CD4-positive, alpha-beta T cell treated with Interleukin-2 at 100 ng/mL for 4 hours (primary cell): ENCODE results near the gene COPS8.

Source experiments
- DNase-seq: peaks from one replicate; pipeline ENCODE4 v3.0.0-alpha.2; 2020; ENCODE audit warnings: low spot score

The COPS8 gene

DNA sequence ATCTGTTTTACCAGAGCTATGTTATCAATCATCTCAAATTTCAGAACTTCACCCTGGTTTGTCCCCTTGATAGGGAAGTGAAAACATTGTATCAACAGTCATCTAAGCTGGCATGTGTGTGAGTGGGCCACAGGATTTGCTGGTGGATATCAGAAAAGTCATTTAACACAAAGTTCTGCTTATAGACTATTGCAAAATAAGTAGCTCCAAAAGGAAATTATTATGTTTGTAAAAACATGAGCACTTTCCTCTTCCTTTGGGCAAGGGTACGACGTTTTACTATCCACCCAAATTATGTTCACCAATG is 20.7 kb upstream of the COPS8 start:
- DNase-seq = no peak

DNA sequence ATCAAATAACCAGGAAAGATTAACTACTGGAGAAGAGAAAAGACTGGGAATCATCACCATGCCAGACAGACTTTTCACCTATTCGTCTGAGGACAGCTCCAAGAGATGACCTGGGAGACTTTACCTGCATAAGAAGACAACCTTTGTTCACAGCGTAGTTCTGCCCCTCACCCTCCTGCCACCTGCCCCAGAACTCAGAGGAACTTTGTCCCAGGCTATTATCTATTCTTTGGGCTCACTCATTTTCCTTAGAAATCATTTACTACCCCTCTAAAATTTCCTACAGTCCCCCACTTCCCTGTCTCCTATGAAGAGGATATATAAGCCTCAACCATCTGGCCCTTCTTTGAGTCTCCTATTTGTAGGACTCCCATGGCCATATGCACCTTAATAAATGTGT is 19.3 kb upstream of the COPS8 start:
- no peak for DNase-seq

DNA sequence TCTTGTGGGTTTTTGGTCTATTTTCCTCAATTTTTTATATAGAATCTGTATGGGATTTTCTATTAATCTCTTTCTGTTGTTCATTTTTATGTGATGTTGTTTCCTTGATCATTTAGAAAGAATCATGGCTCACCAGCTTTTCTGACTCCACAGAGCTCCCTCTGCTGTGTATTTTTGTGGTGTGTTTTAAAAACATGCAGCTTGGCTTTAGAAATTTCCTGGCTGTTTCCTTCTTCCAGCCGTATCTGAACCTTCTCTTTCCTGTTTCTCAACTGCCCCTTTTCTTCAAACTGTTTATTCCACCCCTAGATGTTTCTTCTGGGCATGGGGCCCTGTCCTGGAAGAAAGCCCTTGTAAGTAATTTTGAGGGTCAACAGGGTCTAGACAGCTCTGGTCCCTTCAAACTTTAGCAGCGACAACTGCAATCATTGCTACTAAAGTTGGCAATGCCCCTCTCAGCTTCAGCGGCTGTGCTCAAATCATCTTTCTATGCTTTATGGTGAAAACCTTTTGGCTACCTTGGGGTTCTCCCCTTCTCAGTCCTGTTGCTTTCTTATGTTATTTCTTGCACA is 17.6 kb upstream of the COPS8 start:
- no peak for DNase-seq

DNA sequence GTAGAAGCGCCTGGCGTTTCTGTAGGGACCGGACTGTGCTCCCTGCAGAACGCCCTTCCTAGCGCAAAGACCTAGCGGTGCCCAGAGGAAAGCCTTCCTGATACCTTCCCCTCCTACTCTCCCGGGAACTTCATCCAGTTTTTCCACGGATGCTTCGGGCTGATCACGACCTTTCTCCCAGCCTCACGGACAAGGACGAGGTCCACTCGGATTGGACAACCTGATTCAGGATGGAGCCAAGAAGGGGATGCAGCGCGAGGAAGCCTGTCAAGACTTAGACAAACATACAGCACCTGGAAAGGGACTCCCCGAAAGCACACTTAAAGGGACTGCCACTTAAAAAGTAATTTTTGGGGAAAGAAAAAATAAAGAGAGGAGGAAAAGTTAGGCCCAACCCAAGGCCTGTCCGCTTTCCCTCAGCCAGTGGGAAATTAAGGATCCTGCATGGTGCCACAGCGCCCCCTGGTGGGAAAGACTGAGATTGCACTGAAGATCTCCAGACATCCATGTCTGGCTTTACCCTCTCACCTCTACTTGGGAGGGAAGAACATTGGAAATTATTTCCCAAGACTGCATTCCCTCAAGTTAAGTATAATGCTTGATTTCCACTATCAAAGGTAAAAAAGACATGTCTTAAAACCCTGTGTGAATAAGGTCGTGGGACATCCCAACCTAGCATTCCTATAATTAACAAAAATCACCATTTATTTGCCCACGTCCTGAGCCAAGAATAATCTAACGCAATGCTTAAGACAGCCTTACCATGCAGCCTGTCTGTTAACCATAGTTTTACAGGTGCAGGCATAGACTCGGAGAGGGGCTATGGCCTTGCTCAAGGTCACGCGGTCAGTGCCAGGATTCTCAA is 13.4 kb upstream of the COPS8 start:
- DNase-seq = peak; percentile 68

DNA sequence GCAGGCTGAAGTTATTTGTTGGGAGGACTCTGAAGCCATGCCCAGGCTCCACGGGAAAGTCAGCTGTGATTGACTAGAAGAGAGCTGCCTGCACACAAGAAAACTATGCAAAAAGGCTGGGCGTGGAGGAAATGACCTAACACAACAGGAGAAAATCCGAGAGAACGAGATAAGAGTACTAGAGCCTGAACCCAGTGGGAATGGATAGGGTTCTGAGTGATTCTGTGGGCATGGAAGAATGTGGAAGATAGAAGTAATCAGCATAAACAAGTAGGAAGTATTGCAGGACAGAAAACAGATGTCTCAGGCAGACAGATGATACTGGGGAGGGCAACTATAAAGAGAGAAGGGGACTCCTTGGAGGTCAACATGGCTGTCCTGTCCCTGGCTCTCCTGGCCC is 12.1 kb upstream of the COPS8 start:
- DNase-seq = no peak

DNA sequence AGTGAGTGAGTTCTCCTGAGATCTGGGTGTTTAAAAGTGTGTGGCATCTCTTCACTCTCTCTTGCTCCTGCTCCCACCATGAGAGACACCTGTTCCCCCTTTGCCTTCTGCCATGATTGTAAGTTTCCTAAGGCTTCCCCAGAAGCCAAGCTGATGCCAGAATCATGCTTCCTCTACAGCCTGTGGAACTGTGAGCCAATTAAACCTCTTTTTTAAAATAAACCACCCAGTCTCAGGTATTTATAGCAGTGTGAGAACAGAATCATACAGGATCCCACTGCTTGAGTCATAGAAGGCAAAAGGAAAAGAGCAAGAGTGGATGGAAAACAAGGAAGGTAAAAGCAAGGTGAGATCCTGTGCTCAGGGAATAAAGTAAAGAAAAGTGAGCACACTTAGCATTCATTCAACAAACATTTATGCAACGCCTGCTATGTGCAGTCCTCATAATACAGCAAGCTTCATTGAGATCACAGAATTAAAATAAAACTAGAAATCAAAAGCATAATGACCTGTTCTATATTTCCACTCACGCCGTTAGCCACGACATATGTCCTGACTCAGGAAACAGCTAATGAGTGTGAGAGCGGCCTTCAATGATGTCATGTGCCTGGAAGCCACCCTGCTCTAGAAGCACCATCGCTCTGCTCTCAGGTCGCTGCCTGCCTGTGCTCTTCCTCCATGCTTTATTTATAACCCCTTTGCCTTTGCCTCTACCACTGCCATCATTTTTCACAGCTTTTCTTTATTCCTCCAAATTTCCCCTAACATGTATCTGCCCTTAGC is 11.3 kb upstream of the COPS8 start:
- no peak for DNase-seq

DNA sequence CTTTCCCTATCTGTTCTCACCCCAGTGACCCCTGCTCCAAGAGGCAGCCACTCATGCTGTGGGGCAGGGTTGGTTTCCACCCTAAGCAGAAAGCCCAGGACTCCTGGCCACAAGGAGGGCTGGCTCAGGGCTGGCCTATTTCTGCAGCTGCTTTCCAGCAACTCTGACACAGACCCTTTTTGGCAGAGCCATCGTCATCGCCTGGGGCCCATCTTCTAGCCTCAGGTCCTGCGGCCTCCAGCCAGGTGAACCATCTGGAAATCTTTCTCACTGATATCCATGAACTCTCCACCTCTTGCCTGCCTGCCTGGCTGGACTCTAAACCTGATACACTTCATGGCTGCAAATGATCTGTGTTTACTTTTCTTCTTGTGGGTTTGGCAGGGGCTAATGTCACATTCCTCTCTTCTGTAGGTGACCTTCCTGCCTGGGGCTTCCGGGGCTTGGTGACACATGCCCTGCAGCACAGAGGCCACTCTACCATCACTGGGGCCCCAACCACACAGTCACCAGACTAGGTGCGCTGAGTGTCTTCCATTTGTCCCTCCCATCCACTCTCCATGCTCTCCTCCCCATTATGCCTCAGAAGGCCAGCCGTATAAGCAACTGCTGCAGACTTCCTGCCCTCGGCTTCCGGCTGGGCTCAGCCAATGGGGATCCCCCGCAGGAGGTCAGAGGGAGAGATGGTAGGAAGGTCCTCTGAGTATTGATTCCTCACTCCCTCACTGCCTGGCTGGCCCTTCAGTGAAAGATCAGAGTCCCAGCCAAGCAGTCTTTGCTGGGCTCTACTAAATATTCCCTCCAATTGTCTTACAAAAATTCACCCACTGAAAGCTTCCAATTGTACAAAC is 9.7 kb upstream of the COPS8 start:
- DNase-seq = no peak

DNA sequence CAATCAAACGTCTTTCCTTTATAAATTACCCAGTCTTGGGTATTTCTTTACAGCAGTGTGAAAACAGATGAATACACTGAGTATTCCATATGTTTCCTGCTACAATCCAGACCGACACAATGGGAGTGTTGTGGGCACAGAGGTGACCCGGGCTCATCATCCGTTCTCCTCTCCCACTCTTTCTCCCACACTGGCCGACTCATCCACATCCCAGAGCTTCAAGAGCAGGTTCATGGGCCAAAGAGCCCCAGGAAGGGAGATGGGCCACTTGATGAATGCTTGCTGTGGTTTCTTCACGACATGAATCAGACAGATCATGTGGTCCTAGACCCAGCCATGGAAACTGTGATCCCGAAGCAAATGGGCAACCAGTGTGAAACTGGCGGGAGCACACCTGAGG is 4.1 kb upstream of the COPS8 start:
- DNase-seq = no peak

DNA sequence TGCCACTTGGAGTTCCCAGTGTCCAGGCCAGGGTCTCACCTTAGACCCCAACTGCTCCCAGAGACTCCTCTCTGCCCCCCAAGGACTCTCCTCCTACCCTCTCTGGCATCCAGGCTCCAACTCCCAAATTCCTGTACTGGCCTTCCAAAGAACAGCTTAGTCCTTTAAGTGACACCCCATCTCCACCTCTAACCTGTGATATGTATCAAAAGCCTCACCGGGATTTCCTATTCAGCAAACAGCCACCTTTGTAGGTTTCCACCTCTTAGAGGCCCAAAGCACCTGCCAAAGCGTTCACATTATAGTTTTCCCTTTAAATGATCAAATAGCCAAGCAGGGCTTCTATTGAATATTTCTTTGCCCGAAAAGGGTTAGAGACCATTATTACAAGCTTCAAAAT is 2.7 kb upstream of the COPS8 start:
- DNase-seq = no peak

DNA sequence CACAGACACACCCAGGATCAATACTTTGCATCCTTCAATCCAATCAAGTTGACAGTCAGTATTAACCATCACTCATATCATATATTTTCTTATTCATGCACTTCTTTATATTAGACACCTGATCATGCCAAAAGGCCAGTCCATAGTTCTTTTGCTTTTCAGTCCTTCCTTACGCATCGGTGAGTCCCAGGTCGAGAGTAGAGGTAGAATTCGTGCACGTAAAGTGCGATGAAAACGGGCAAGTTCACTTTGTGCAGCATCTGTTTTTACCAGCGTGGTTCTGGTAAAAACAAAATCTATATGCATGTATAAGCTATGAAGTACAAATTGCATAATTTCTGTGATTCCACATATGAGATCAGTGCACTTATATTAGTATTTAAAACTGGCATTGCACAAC is 1.2 kb upstream of the COPS8 start:
- DNase-seq = no peak

DNA sequence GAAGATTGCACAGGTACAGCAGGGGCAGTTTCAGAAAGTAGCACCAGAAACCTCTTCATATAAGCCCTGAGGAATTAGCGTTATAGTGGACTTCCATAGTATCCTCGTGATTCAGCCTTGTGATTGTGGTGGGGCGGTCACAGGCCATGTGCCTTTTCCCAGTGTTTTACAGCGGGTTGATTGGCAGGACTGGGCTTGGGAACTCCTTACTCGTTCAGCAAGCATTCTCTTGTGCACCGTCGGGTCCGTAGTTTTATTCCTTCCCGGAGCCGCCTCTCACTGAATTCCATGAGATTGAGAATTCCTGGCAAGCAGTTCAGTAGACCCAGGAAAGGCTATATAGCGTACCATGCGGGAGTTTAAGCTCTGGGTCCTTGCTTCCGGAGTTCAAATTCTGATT is 5.2 kb downstream of the COPS8 start:
- DNase-seq = no peak

DNA sequence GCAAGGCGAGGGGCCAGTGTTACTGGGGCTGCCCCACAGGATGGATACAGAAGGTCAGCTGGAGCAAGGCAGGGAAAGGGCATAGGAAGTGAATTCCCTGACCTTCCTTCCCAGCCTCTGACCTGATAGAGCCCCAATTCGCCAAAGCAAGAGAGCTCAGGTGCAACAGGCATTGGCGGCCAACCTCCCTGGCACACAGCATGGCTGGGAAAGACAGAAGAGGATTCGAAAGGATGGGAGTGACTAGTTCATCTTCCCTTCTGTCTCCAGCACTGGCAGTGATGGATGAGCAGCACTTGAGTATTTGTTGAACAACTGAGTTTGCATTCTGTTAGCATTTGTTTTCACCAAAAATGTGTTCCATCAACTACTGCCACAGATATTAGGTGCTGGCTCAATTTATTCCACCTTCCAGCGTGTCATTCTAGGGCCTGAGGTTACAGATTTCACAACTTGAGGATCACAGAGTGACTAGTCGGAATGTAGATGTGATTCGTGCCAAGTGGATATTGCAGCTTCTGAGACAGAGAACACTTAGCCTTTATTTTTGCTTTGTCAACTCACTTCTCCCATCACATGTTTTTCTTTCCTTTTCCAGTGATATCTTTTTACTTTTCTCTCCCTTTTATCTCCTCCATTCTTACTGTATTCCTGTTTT is 6.2 kb downstream of the COPS8 start:
- no peak for DNase-seq

DNA sequence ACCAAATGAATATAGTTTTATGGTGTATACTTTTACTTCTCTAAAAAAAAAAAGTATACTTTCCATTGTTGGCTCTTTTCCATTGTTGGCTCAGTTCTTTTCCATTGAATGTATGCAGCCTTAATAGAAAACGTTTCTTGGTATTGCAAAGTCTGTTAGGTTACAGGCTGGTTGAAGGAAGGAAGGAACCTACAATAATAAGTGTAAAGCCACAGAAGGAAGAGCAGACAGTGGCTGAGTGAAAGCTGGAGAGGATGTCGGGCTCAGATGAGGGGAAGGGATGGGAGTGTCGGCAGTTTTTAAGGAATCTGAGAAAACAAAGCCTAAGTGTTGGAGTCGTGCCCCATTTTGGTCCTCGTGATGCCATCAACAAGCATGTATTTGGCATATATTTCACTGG is 6.8 kb downstream of the COPS8 start:
- DNase-seq = no peak

DNA sequence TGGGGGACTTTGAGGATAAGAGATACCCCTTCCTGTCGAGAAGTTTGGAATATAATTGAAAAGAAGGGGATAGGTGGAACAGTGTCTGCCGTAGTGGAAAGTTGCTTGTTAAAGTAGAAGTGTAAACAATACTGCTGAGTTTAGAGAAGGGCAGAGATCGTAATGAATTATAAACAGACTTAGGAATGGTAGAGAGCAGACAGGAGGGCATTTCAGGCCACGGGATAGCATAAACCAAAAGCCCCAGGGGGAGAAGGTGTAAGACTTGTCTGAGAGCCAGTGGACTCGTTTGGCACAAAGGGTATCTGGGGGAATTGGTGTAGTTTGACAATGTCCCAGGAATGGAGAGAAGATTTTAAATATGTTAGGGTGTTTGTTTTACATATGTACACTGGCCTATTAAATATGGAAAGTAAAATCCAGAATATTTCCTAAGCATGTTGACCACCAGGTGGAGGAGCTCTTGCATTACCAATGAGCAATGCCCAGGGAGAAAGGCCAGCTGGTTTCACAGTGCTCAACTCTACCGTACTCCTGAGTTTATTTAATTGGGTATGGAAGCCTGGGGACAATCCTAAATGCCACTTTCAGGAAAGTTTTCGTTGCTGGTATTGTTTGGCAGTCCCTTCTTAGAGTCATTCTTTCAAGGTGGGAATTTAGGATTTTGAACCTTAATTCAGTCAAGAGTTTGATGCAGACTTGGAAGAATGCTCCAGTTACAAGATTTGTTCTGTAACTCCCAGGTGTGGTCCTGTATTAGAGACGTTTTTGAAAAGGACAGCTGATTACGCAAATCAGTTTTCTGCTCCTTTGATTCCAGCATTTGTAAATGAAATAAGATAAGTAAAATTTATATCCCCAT is 7.5 kb downstream of the COPS8 start:
- no peak for DNase-seq

DNA sequence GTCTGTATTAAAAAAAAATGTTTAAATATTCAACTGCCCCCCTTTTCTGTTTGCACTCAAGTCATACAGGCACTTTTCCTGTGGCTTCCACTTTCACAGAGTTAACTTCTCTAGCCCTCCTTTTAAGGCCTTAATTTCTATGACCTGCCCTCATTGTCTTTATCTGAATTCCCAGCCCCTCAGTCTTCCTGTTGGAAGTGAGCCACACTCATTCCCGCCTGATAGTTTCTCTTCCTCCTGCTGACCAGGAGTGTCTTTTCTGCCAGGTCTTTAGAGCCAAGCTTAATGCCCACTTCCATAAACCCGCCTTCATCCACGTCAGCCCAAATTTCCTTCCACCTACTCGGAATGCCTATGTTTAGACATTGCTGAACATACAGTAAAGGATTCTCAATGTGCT is 10.5 kb downstream of the COPS8 start:
- DNase-seq = no peak

DNA sequence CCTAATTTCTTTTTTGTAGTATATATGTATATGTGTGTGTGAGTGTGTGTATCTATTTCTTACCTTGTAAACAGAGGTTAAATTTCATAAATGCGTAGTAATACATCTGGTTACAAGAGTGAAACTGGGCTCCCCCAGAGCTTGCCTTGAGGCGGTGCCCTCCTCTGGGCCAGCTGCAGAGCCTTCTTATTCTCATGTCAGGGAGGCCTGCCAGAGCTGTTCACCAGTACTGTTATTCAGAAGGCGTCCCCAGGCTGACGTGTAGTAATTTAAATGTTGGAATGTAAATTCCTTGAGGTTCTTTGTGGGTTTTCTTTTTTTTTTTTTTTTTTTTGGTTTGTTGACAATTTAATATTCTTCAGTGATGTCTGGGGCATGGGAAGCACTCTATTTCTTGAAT is 11.2 kb downstream of the COPS8 start:
- no peak for DNase-seq

DNA sequence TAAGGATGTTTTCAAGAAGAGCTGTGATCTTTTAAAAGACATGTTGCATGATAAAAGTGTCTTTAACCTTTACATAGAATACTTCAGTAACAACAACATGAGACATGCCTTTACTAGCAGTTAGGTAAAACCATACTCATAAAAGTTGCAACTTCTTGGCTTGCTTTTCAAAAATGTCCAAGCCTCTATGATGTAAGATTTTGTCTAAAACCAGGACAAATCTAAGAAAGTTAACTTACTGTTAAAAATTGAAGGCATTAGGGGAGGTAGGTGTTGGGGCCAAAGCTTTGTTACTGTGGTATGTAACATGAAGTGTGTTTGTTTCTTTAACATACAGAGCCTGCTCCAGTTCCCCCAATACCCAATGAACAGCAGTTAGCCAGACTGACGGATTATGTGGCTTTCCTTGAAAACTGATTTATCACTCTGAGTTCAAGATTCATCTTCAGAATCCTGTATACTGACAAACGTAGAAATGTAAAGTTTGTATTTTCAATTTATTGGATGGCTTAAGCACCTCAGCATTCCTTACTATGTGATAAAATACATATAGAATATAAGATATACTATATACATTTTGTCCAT is 11.7 kb downstream of the COPS8 start:
- no peak for DNase-seq

DNA sequence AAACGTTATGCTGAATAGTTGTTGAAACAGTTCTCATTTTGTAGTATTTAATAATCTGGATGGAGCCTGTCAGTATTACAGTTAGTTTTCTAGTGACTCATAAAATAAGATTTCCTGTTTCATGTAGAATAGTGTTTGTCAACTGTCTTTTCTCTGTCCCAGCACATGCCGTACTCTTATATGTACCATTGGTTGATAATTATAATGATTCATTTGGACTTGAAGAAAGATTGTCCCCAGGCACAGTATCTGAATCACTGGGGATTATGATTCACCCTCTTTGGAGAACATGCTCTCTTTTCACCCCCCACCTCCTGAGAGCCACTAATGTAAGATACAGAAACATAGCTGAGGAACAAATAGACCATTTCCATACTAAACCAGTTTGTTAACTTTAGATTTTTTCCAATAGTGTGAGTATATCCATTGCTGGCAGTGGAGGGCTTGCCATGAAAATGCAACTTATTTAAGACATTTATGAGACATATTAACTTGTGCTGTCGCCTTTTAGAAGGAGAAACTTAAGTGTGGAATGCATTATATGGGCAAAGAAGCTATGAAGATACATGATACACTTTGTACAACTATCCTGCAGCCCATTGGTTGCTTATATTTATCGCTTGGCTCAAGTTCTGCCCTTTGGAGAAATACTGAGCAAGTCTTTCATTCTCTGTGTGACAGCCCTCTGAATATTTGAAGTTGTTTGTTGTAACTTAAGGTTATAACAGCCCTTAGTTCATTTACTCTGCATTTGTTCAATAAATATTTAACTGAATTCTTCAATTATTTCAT is 12.4 kb downstream of the COPS8 start:
- no peak for DNase-seq

DNA sequence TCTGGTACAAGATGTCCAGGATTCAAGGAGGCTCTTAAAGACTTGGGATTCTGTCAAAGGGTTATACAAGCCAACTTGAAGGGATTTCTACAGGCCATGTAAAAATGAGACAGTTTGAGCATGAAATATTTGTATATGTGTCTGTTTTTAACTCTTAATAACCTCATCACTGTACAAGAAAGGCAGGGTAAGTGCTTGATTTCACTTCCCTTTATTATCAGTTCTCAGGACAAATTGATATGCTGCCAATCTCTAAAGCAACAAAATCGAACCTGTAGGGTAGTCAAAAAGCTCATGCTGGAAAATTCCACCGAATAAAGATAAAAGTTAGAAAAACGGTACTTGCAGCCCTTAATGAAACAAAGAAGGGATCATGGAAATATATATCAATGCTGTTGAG is 14.1 kb downstream of the COPS8 start:
- no peak for DNase-seq
